Stimulated activated CD4-positive, alpha-beta T cell treated with anti-CD3 and anti-CD28 coated beads, Interleukin-1b, Interleukin-23, amount 100 ng/mL, for 1 hour (primary cell): Measurements from ENCODE around the gene DNAJC6.
"Not testable (repeated sequence)": the region's sequence is repeated elsewhere in the genome, so short reads cannot be mapped to it uniquely, and the experiment has no call there.

ENCODE experiments used
- DNase-seq, 2 donors: peaks; one replicate each; pipeline ENCODE4 v3.0.0-alpha.2; 2020; ENCODE audit warnings: low read depth in 2 of 2

The DNAJC6 gene

GRCh38 chr1:65309304-65310077, at the start of gene DNAJC6:
Gene DNAJC6, plus strand, starts transcription at chr1:65309543. Its CDS starts 203 bp downstream, at chr1:65309746.
- peak in 1 of 2 donors; percentile 11 for DNase-seq

DNA sequence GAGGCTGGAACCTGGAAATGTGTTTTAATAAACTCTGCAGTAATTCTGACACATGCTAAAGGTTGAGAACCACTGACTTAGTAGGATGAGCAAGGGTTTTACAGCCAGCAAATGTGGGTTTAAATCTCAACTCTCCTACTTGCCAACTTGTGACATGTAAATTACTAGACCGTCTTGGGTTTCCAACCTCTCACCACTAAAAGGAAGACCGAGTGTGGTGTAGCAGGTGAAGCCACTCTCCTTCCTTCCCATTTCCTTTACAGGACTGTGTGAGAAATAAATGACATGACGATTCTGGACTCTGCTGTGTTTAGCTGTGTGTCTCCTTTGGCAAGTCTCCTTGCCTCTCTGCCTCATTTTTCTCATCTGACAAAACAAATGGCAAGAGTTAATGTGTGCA, 49.5 kb upstream of the DNAJC6 start:
- DNase-seq: no peak

DNA sequence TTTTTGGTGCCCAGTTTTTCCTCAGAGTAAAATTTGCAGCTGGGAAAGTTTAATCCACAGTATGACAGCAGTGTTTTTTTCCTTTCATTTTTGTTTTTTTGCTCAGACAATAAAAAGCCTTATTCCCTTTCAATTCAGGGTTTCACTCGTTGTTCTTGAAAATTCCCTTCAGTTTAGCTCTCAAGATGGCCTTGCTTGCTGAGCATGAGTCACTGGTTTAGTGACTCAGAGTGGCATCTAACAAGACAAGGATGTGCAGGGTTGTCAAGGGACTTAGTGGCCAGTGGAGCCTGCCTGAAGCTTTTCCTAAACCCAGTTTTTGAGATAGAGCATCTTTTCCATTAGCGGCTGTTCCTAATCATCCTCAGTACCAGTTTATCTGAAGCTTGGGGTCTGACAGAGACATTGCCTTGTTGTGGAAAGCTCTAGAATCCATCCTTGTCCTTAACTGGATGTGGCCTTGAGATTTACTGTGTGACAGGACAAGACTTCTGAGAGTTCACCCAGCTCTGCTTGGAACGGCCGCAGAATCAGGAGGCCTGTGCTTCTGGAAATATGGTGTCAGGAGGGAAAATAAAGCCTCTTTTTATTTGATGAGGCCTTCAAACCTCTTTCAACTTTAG, 48.4 kb upstream of the DNAJC6 start:
- DNase-seq: no peak

DNA sequence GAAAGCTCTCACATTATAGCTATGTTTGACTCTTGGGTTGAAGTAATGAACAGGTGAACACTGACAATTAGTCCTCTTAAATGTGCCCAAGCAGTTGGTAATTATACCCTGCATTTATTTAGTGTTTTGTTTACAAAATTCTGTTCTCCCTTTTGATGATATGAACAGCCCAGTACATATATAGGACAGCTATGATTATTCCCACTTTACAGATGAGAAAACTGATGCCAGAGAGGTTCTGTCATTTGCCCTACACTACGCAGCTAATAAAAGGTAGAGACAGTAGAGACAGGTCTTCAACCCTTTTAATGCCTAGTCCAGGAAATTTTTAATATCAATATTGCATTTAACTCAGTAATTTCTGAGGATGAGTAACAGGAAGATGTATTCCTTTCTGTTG, 46.1 kb upstream of the DNAJC6 start:
- no peak for DNase-seq

- DNase-seq: no peak
These were observed 45.0 kb upstream of the DNAJC6 start for GRCh38 chr1:65264197-65264929.

DNA sequence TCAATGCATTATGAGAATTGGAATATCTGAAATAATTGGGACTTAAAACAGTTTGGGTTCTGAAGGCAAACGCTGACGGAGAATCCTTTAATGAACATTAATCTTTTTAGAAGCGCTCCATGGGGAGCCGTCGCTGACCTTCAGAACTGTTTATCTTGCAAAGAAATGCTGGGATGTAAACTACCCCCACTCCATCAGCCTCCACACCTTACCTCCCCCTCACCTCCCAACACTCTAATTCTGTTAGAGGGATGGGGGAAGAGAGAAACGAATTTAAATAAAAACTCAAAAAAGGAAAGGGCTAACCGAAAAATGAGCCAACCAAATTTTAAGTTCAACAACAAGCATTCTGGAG, 44.1 kb upstream of the DNAJC6 start:
- DNase-seq: no peak

GRCh38 chr1:65265651-65266351, 43.5 kb upstream of the DNAJC6 start:
- no peak for DNase-seq

DNA sequence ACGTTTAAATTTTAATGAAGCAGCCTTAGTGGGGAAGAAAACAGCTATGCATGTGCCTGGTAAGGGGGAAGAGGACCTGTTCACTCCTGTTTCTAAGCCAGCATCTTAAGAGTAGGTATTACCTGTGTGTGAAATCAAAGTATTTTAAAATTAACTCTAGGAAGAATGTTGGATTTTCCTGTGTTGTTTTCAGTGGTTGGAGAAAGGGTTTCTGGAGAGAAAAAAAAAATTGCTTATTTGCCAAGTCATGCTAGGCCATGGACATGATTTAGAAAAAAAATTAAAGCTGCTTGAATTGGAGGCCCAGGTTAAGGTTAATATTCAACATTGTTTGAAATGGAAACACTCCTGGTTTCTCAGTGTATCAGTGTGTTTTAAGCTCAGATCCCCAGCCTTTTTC, 42.9 kb upstream of the DNAJC6 start:
- no peak for DNase-seq

- DNase-seq: no peak
These were observed 42.1 kb upstream of the DNAJC6 start for GRCh38 chr1:65267271-65267670.

- no peak for DNase-seq
These were observed 41.7 kb upstream of the DNAJC6 start for GRCh38 chr1:65267683-65268082.

GRCh38 chr1:65269612-65270011, 39.7 kb upstream of the DNAJC6 start:
- DNase-seq: no peak

- no peak for DNase-seq
These were observed 33.0 kb upstream of the DNAJC6 start for GRCh38 chr1:65276197-65276939.

DNA sequence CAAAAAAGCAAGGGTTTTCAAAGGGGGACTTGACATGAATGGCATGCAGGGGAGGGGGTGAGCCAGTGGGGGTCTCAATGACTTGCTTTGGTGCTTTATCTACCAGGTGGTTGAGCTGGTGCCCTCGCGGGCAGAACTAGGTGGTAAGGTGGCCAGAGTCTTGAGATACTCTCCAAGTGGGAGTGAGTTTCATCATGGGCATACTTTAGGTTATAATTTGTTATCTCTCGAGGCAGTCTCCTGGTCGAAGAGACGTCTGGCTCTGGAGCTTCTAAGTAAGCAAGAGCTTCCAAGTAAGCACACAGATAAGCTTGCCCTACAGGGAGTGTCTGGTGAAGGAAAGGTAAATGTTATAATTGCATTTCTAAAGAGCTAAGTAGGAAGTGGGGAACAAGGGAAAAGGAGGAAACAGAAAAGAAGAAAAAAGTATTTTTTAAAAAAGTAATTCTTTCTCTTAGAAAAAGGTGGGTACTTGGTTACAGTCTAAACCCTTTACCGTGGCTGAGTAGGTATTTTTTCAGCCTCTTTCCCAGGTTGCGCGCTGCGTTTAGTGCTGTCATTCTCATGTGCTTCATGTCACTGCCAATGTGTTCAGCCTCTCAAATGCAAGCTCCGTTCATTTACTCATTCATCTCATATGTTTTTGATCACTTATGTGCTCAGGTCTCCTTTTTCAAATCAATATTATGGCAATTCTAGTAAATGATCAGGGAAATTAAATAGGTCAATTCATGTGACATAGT, 31.6 kb upstream of the DNAJC6 start:
- no peak for DNase-seq

DNA sequence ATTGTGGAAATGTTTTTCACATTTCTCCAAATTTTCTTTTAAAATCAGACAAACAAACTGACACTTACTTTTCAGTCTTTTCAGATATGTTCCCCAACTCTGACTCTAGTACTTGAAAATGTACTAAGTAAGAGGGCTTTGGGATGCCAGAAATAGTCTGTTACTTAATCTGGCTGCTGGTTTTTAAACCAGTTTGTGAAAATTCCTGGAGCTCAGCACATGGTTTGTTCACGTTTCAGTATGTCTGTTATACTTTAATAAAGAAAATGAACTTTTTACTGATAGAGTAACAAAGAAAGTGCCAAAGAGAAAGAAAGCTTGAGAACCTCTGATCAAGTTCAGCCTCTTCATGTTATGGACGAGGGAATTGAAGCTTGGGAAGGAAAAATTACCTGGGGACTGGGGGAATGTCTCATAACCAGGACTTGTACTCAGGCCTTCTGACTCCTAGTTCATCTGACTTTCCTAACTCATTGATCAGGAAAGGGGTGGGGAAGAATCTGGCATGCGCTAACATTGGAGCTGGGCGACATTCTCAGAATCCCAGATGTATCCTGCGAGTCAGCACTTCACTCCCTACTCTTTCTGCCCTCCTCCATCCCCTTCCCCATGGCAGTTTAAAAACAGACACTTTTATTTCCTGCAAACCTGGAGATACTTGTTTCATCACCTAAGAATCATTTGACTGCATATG, 30.8 kb upstream of the DNAJC6 start:
- DNase-seq: no peak

GRCh38 chr1:65279070-65279779, 30.1 kb upstream of the DNAJC6 start:
- no peak for DNase-seq

DNA sequence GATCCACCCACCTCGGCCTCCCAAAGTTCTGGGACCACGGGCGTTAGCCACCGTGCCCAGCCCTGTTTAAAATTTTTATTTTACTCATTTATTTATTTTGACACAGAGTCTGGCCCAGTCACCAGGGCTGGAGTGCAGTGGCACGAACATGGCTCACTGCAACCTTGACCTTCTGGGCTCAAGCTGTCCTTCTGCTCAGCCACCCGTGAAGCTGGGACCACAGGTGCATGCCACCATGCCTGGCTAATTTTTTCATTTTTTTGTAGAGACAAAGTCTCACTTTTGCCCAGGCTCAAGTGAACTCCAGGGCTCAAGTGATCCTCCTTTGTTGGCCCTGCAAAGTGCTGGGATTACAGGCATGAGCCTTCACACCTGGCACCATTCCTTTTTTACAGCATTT, 27.5 kb upstream of the DNAJC6 start:
- no peak for DNase-seq

- no peak for DNase-seq
These were observed 25.1 kb upstream of the DNAJC6 start for GRCh38 chr1:65284229-65284628.

GRCh38 chr1:65289449-65289848, 19.9 kb upstream of the DNAJC6 start:
- DNase-seq: no peak

- DNase-seq: not testable (repeated sequence)
These were observed 17.5 kb upstream of the DNAJC6 start for GRCh38 chr1:65291818-65292217.
